T-helper 1 cell treated with Interleukin-12 subunit alpha and Interleukin-12 subunit beta and Interleukin-4 antibody, amounts not matched to agents 30 μg/mL and 1 μg/mL, for 36 hours (primary cell): ENCODE results near the gene CDKN2B.

ENCODE experiments used
- H3K27ac Mint-ChIP-seq: one replicate; pipeline ENCODE4 v1.8.0; 2021; ENCODE audit warnings: mild to moderate bottlenecking, mixed read lengths
- H3K27me3 Mint-ChIP-seq: one replicate; pipeline ENCODE4 v1.8.0; 2021; ENCODE audit warnings: low read depth, mixed read lengths
- H3K36me3 Mint-ChIP-seq: one replicate; pipeline ENCODE4 v1.8.0; 2021; ENCODE audit warnings: low read depth, mixed read lengths
- H3K4me1 Mint-ChIP-seq: one replicate; pipeline ENCODE4 v1.8.0; 2021; ENCODE audit warnings: low read depth, mixed read lengths
- H3K4me3 Mint-ChIP-seq: one replicate; pipeline ENCODE4 v1.8.0; 2021; ENCODE audit warnings: mild to moderate bottlenecking, moderate library complexity, mixed read lengths
- H3K9me3 Mint-ChIP-seq: one replicate; pipeline ENCODE4 v1.8.0; 2021; ENCODE audit warnings: mixed read lengths

CDKN2B gene

GRCh38 chr9:21993893-21994555, 15.1 kb downstream of the CDKN2B start, which contains the start of gene CDKN2A:
CDKN2A (minus strand) TSS chr9:21994392.
- Mint-ChIP-seq H3K36me3 (peaks cover 25% of the 10 kb centered on the region), H3K27ac (peak within 1 kb of the TSS; percentile 99), H3K9me3 (no peaks in the 10 kb centered on the region), H3K4me1 (peaks cover 27% of the 10 kb centered on the region), H3K27me3 (peaks cover 49% of the 10 kb centered on the region), H3K4me3 (peak within 1 kb of the TSS; percentile 99)

GRCh38 chr9:21993007-21993406, 16.1 kb downstream of the CDKN2B start:
- peak overlapping the region; percentile 99 for H3K4me3 Mint-ChIP-seq
- H3K27ac Mint-ChIP-seq, result no peak overlapping the region
- H3K9me3 Mint-ChIP-seq, result no peaks in the 10 kb centered on the region
- peaks cover 35% of the 10 kb centered on the region for H3K4me1 Mint-ChIP-seq
- H3K36me3 Mint-ChIP-seq, result peaks cover 27% of the 10 kb centered on the region
- peaks cover 51% of the 10 kb centered on the region for H3K27me3 Mint-ChIP-seq

- Mint-ChIP-seq H3K27ac (no peak overlapping the region), H3K9me3 (no peaks in the 10 kb centered on the region), H3K4me1 (peaks cover 39% of the 10 kb centered on the region), H3K27me3 (peaks cover 50% of the 10 kb centered on the region), H3K36me3 (peaks cover 19% of the 10 kb centered on the region), H3K4me3 (peak overlapping the region; percentile 34)
These were observed 17.8 kb downstream of the CDKN2B start for GRCh38 chr9:21991072-21991959.

- Mint-ChIP-seq H3K36me3 (peaks cover 15% of the 10 kb centered on the region), H3K27ac (peak overlapping the region; percentile 5), H3K4me3 (no peak overlapping the region), H3K27me3 (peaks cover 50% of the 10 kb centered on the region), H3K9me3 (no peaks in the 10 kb centered on the region), H3K4me1 (peaks cover 34% of the 10 kb centered on the region)
These were observed 19.5 kb downstream of the CDKN2B start for GRCh38 chr9:21989440-21990189.

- H3K27ac Mint-ChIP-seq, result no peak overlapping the region
- peak overlapping the region; percentile 23 for H3K4me3 Mint-ChIP-seq
- H3K27me3 Mint-ChIP-seq, result peaks cover 63% of the 10 kb centered on the region
- H3K9me3 Mint-ChIP-seq, result no peaks in the 10 kb centered on the region
- H3K36me3 Mint-ChIP-seq, result peaks cover 15% of the 10 kb centered on the region
- peaks cover 31% of the 10 kb centered on the region for H3K4me1 Mint-ChIP-seq
These were observed 20.8 kb downstream of the CDKN2B start for GRCh38 chr9:21988056-21988990.

- H3K4me3 Mint-ChIP-seq, result no peak overlapping the region
- H3K36me3 Mint-ChIP-seq, result peaks cover 15% of the 10 kb centered on the region
- H3K27ac Mint-ChIP-seq, result no peak overlapping the region
- no peaks in the 10 kb centered on the region for H3K9me3 Mint-ChIP-seq
- H3K27me3 Mint-ChIP-seq, result peaks cover 85% of the 10 kb centered on the region
- H3K4me1 Mint-ChIP-seq, result peaks cover 26% of the 10 kb centered on the region
These were observed 23.0 kb downstream of the CDKN2B start for GRCh38 chr9:21985964-21986667.

- H3K4me1 Mint-ChIP-seq, result peaks cover 18% of the 10 kb centered on the region
- H3K36me3 Mint-ChIP-seq, result peaks cover 2% of the 10 kb centered on the region
These were observed 25.0 kb downstream of the CDKN2B start for GRCh38 chr9:21984101-21984500.

GRCh38 chr9:21983561-21983935, 25.6 kb downstream of the CDKN2B start:
- Mint-ChIP-seq H3K27me3 (peaks cover 81% of the 10 kb centered on the region), H3K27ac (no peak overlapping the region), H3K9me3 (no peaks in the 10 kb centered on the region), H3K4me1 (peaks cover 14% of the 10 kb centered on the region), H3K4me3 (no peak overlapping the region), H3K36me3 (no peaks in the 10 kb centered on the region)

More at GRCh38 chr9:21984101-21984500, 25.0 kb downstream of the CDKN2B start:
- Mint-ChIP-seq H3K9me3 (no peaks in the 10 kb centered on the region), H3K4me3 (no peak overlapping the region), H3K27me3 (peaks cover 81% of the 10 kb centered on the region), H3K27ac (no peak overlapping the region)

GRCh38 chr9:21982861-21983560, 26.1 kb downstream of the CDKN2B start:
- peaks cover 79% of the 10 kb centered on the region for H3K27me3 Mint-ChIP-seq
- no peaks in the 10 kb centered on the region for H3K36me3 Mint-ChIP-seq
- H3K27ac Mint-ChIP-seq, result no peak overlapping the region
- no peaks in the 10 kb centered on the region for H3K9me3 Mint-ChIP-seq
- peaks cover 10% of the 10 kb centered on the region for H3K4me1 Mint-ChIP-seq
- H3K4me3 Mint-ChIP-seq, result no peak overlapping the region

- Mint-ChIP-seq H3K36me3 (no peaks in the 10 kb centered on the region), H3K9me3 (no peaks in the 10 kb centered on the region), H3K4me1 (peaks cover 6% of the 10 kb centered on the region), H3K27me3 (peaks cover 80% of the 10 kb centered on the region), H3K4me3 (no peak overlapping the region), H3K27ac (no peak overlapping the region)
These were observed 26.7 kb downstream of the CDKN2B start for GRCh38 chr9:21982391-21982790.

GRCh38 chr9:21976334-21976875, 32.7 kb downstream of the CDKN2B start:
- H3K4me1 Mint-ChIP-seq, result peaks cover 21% of the 10 kb centered on the region
- no peak overlapping the region for H3K27ac Mint-ChIP-seq
- peaks cover 89% of the 10 kb centered on the region for H3K27me3 Mint-ChIP-seq
- H3K36me3 Mint-ChIP-seq, result peaks cover 6% of the 10 kb centered on the region
- no peaks in the 10 kb centered on the region for H3K9me3 Mint-ChIP-seq
- no peak overlapping the region for H3K4me3 Mint-ChIP-seq

GRCh38 chr9:21974722-21975409, 34.2 kb downstream of the CDKN2B start:
- Mint-ChIP-seq H3K9me3 (peaks cover 3% of the 10 kb centered on the region), H3K4me3 (peak overlapping the region; percentile 86), H3K36me3 (peaks cover 14% of the 10 kb centered on the region), H3K27me3 (peaks cover 94% of the 10 kb centered on the region), H3K27ac (peak overlapping the region; percentile 75), H3K4me1 (peaks cover 26% of the 10 kb centered on the region)
